PC-9 (cell line): ENCODE results near the gene JMJD8. TPM values are rescaled to one million over a fixed set of nuclear protein-coding genes. Genes with fewer than 3 reads are reported as not detected.
A peak's percentile ranks its signal among the peaks of the same experiment; 100 is the strongest.

Source experiments
- BruUV-seq: library from RNA; stranded (reverse); fragments of 400-500 nt; replicated peaks from 2 replicates; lab custom pipeline; 2021; lab: Mats Ljungman, UMichigan
- CTCF ChIA-PET: fragments of 300-600 bp; sonication (Branson Sonifier 250); formaldehyde crosslinking; loops from one replicate; lab custom pipeline; 2022; ENCODE audit warnings: antibody characterized with exemption; lab: Charles Lee
- POLR2A ChIA-PET: fragments of 300-600 bp; sonication (Branson Sonifier 250); formaldehyde crosslinking; loops from one replicate; lab custom pipeline; 2022; ENCODE audit warnings: antibody characterized with exemption; ENCODE audit not compliant: unreplicated experiment; lab: Charles Lee
- DNase-seq, 2 experiments: peaks; one replicate each; pipeline versions ENCODE4 v3.0.0 to v3.0.0-alpha.2; 2015 to 2022; ENCODE audit warnings: mixed read lengths in 1 of 2
- H2AFZ ChIP-seq: fragments of 200-600 bp; sonication (generic); 2 replicates; pipeline ENCODE4 v1.8.1; 2017; ENCODE audit warnings: antibody characterized with exemption
- H3F3A ChIP-seq: fragments of 200-600 bp; sonication (generic); 2 replicates; pipeline ENCODE4 v1.8.1; 2017; ENCODE audit warnings: antibody characterized with exemption, mild to moderate bottlenecking, low read depth; ENCODE audit not compliant: insufficient read depth
- H3K27ac ChIP-seq: fragments of 200-600 bp; sonication (generic); 2 replicates; pipeline ENCODE4 v1.6.1; 2016; ENCODE audit warnings: mixed run types
- H3K27me3 ChIP-seq: fragments of 200-600 bp; sonication (generic); 2 replicates; pipeline ENCODE4 v1.6.1; 2016; ENCODE audit warnings: low read depth, mixed run types; ENCODE audit not compliant: insufficient read depth
- H3K36me3 ChIP-seq: fragments of 200-600 bp; sonication (generic); 2 replicates; pipeline ENCODE4 v1.6.1; 2016; ENCODE audit warnings: low read depth, mixed run types
- H3K4me1 ChIP-seq: fragments of 200-600 bp; sonication (generic); replicated peaks from 2 replicates; pipeline ENCODE4 v1.6.1; 2016; ENCODE audit warnings: mixed run types; ENCODE audit not compliant: insufficient read depth
- H3K4me2 ChIP-seq: fragments of 200-600 bp; sonication (generic); 2 replicates; pipeline ENCODE4 v1.6.1; 2017; ENCODE audit warnings: mixed run types
- H3K4me3 ChIP-seq: fragments of 200-600 bp; sonication (generic); 2 replicates; pipeline ENCODE4 v1.6.1; 2016; ENCODE audit warnings: mixed run types
- H3K79me2 ChIP-seq: fragments of 200-600 bp; sonication (generic); 2 replicates; pipeline ENCODE4 v1.6.1; 2017; ENCODE audit warnings: low read depth, mixed run types
- H3K9me2 ChIP-seq: fragments of 200-600 bp; sonication (generic); 2 replicates; pipeline ENCODE4 v1.8.1; 2017; ENCODE audit warnings: mild to moderate bottlenecking; ENCODE audit not compliant: insufficient read depth
- H3K9me3 ChIP-seq: fragments of 200-600 bp; sonication (generic); 2 replicates; pipeline ENCODE4 v1.8.1; 2016; ENCODE audit warnings: low read depth; ENCODE audit not compliant: insufficient read depth
- H4K20me1 ChIP-seq: fragments of 200-600 bp; sonication (generic); 2 replicates; pipeline ENCODE4 v1.8.1; 2017; ENCODE audit not compliant: insufficient read depth
- EZH2 ChIP-seq: fragments of 200-600 bp; sonication (generic); IDR thresholded peaks from 2 replicates; pipeline ENCODE4 v1.8.0; 2017; ENCODE audit warnings: antibody characterized with exemption, low read depth
- intact Hi-C: fragments of 100-400 bp; cut with micrococcal nuclease; formaldehyde crosslinking; loops from one replicate; pipeline ENCODE4 v1.10.0; 2022; ENCODE audit not compliant: unreplicated experiment
- total RNA-seq: library from RNA; stranded (reverse); gene quantifications from 2 replicates; pipeline ENCODE4 v1.2.3, GENCODE V29; 2021
- TF ChIP-seq, protein P1 (sequence below): fragments of 200-600 bp; sonication (generic); conservative IDR thresholded peaks from 2 replicates; pipeline ENCODE4 v1.6.1; 2017; ENCODE audit warnings: mixed run types, antibody characterized with exemption, mild to moderate bottlenecking, moderate library complexity

JMJD8 gene
- total RNA-seq, 1 experiment from 2014 or later: 57.4 TPM

DNA sequence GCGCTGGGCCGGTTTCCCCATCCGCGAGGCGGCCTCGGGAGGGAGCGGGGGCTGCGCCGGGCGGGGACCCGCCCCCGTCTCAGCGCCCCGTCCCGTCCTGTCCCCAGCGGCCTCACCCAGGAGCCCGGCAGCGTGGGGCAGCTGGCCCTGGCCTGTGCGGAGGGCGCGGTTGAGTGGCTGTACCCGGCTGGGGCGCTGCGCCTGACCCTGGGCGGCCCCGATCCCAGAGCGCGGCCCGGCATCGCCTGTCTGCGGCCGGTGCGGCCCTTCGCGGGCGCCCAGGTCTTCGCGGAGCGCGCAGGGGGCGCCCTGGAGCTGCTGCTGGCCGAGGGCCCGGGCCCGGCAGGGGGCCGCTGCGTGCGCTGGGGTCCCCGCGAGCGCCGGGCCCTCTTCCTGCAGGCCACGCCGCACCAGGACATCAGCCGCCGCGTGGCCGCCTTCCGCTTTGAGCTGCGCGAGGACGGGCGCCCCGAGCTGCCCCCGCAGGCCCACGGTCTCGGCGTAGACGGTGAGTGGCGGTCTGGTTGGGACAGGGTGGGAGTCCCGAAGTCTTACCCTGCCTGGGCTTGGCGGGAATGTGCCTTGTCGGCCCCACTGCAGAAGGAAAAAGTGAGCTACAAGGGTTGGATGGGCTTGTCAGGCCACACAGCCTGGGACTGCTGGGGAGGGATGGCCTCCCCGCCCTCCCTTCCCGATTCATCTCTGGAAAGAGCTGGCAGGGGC is 31.5 kb upstream of the JMJD8 start:
- intact Hi-C loops: no loop called here
- no peak overlapping the region for H3K27ac ChIP-seq

DNA sequence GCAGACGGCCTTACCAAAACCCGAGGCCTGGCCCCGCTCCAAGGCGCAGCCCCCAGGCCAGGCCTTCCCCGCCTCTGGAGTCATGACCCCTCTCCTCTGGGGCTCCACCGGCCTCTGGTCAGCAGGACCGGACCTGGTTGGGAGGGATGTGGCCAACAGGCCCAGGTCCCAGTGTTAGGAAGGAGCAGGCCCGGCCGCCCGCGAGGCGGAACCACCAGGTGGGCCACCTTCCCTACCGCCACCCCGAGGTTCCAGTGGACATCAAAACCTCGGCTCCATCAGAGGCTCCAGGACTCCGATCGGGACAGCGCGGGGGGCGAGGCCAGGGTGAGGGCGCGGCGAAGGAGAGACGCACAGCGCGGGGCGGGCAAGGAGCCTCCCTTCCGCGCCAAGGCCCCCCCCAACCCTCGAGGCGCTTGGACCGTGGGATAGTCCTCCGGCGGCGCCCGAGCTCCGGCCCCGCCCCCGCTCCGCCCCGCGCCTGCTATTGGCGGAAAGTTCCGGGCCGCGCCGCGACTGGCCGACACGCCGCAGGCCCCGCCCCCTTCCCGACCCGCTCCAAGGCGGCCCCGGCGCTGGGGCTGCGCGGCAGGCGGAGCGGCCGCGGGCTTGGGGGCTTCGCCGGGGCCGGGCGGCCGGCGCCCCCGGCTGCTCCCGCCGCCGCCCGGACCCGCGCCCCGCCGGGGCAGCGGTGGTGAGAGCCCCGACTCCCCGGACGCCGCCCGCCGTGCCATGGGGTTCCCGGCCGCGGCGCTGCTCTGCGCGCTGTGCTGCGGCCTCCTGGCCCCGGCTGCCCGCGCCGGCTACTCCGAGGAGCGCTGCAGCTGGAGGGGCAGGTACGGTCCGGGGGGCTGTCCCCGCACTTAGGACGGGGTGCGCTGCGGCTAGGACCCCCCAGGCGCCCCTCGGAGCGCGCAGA is 30.7 kb upstream of the JMJD8 start, which contains the start of gene METRN:
TSS of gene METRN (plus strand) at position 561 of the 919 bp plus-strand sequence. CDS start at position 733, 172 bp downstream.
- Histone ChIP-seq H3F3A (peaks cover 41% of the 10 kb centered on the region), H3K9me2 (no peaks in the 10 kb centered on the region), H3K79me2 (peaks cover 4% of the 10 kb centered on the region; the same call in 1 of the 2 replicates), H3K4me3 (peak within 1 kb of the TSS; percentile 81), H3K9me3 (no peaks in the 10 kb centered on the region), H3K36me3 (no peaks in the 10 kb centered on the region), H3K4me2 (peak within 1 kb of the TSS; percentile 85), H3K27ac (no peak within 1 kb of the TSS; the same call in 1 of the 2 replicates), H4K20me1 (peaks cover 12% of the 10 kb centered on the region; the same call in 1 of the 2 replicates), H2AFZ (0 out of 2 replicates have a peak within 1 kb of the TSS, but pooled peaks have one; percentile 33), H3K4me1 (peaks cover 51% of the 10 kb centered on the region), H3K27me3 (peaks cover 13% of the 10 kb centered on the region)
- TF ChIP-seq, protein P1, sequence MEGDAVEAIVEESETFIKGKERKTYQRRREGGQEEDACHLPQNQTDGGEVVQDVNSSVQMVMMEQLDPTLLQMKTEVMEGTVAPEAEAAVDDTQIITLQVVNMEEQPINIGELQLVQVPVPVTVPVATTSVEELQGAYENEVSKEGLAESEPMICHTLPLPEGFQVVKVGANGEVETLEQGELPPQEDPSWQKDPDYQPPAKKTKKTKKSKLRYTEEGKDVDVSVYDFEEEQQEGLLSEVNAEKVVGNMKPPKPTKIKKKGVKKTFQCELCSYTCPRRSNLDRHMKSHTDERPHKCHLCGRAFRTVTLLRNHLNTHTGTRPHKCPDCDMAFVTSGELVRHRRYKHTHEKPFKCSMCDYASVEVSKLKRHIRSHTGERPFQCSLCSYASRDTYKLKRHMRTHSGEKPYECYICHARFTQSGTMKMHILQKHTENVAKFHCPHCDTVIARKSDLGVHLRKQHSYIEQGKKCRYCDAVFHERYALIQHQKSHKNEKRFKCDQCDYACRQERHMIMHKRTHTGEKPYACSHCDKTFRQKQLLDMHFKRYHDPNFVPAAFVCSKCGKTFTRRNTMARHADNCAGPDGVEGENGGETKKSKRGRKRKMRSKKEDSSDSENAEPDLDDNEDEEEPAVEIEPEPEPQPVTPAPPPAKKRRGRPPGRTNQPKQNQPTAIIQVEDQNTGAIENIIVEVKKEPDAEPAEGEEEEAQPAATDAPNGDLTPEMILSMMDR: no peak
- no peak for TF ChIP-seq EZH2
- intact Hi-C loops: loop anchor here (5.0 kb wide), 1 partner anchor 257 kb away; the partner anchor contains the start of gene LMF1
- BruUV-seq: no TSS peak
- peak; percentile 67 to 96 for DNase-seq
- POLR2A ChIA-PET: interaction anchor here (0.6 to 1.4 kb wide), 5 partner anchors 11 to 222 kb away, joined by 3 to 19 read pairs (median 9); partner anchors contain the start of genes CCDC78, CHTF18 and RPUSD1
- CTCF ChIA-PET: interaction anchor here (0.6 kb wide), 1 partner anchor 33 kb away, joined by 3 read pairs; no protein-coding TSS in a partner anchor

More for the DNA sequence above, 31.5 kb upstream of the JMJD8 start:
- Histone ChIP-seq H3K36me3 (no peaks in the 10 kb centered on the region), H3F3A (peaks cover 44% of the 10 kb centered on the region), H3K9me2 (no peaks in the 10 kb centered on the region), H2AFZ (0 out of 2 replicates have a peak overlapping the region, but pooled peaks have one; percentile 33), H3K4me1 (peaks cover 55% of the 10 kb centered on the region), H3K79me2 (peaks cover 4% of the 10 kb centered on the region; the same call in 1 of the 2 replicates), H4K20me1 (peaks cover 12% of the 10 kb centered on the region; the same call in 1 of the 2 replicates), H3K4me2 (peak overlapping the region; percentile 85), H3K4me3 (peak overlapping the region; percentile 81), H3K27me3 (peaks cover 7% of the 10 kb centered on the region; the same call in 1 of the 2 replicates), H3K9me3 (no peaks in the 10 kb centered on the region)
- BruUV-seq: no TSS peak
- DNase-seq: peak in 1 of 2 experiments; percentile 45
- CTCF ChIA-PET: interaction anchor here (0.6 kb wide), 2 partner anchors 43 to 581 kb away, joined by 3 read pairs; no protein-coding TSS in a partner anchor
- TF ChIP-seq EZH2: no peak
- TF ChIP-seq, protein P1: no peak; the same call in 1 of the 2 replicates
- POLR2A ChIA-PET: interaction anchor here (0.7 to 1.5 kb wide), 4 partner anchors 10 to 93 kb away, joined by 3 to 26 read pairs (median 14); partner anchors contain the start of genes CCDC78, CHTF18 and RPUSD1
